ENCODE measurements around the gene GPBP1L1.
"Not testable (repeated sequence)": the region's sequence is repeated elsewhere in the genome, so short reads cannot be mapped to it uniquely, and the experiment has no call there.

Gene GPBP1L1

DNA sequence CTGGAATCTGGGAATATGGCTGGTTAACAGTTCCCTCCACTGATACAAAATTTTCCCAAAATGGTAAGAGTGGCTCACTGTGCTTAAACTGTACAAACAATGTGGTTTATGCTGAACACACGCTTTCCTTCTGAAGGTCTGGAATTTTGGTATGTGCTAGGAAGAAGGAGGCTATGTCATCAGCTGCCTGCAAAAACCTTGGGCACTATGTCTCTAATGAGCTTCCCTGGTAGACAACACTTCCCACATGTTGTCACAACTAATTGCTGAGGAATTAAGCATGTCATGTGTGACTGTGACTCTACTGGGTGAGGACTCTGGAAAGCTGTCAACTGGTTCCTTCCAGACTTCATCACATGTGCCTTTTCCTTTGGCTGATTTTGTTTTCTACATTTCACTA lies 34.9 kb upstream of the GPBP1L1 start:
- Histone ChIP-seq H3K9me3 (ENCODE audit: insufficient read depth, low read length) (peaks cover 2% of the 10 kb centered on the region; the same call in 1 of the 2 replicates), H3K36me3 (ENCODE audit: insufficient read depth, insufficient read length, low read length) (peaks cover 3% of the 10 kb centered on the region), H3K4me1 (ENCODE audit: insufficient read depth, insufficient read length) (peaks cover 2% of the 10 kb centered on the region), H3K4me3 (ENCODE audit: insufficient read length, low read depth) (no peak overlapping the region), H3K9ac (ENCODE audit: insufficient read length, low read depth) (no peak overlapping the region), H3K27me3 (ENCODE audit: insufficient read depth, insufficient read length) (no peaks in the 10 kb centered on the region)
- DNase-seq (ENCODE audit: low read depth, low spot score), result no peak
- TF ChIP-seq ZNF274 (IDR thresholded peaks at IDR 0.05; ENCODE audit: low read depth, low read length) (no peak), YY1 (IDR thresholded peaks at IDR 0.05; ENCODE audit: insufficient read depth, insufficient read length) (no peak), SUZ12 (IDR thresholded peaks at IDR 0.05; ENCODE audit: extremely low read depth, insufficient read depth, insufficient read length) (no peak)

DNA sequence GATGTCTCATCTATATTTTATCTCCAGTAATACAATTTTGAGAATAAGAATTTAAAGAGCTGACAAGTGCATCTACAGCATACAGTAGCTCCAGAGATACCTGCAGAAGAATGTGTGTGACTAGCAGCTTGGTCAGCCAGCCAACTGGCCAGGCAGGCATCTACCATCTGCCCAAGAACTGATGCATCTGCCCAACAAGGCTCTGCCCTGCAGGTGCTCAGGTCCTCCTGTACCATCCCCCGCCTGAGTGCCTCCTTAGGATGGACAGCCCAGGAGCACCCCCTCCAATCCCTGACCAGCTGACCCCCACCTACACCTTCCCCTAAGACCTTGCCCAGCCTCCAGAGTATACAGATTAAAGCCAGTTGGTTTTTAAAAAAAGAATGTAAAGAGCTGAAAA lies 32.0 kb upstream of the GPBP1L1 start:
- no peak for DNase-seq (ENCODE audit: low read depth, low spot score)
- no peaks in the 10 kb centered on the region for H3K27me3 ChIP-seq (ENCODE audit: insufficient read depth, insufficient read length)
- peaks cover 2% of the 10 kb centered on the region for H3K4me1 ChIP-seq (ENCODE audit: insufficient read depth, insufficient read length)
- no peak overlapping the region for H3K9ac ChIP-seq (ENCODE audit: insufficient read length, low read depth)
- peaks cover 8% of the 10 kb centered on the region for H3K36me3 ChIP-seq (ENCODE audit: insufficient read depth, insufficient read length, low read length)
- H3K4me3 ChIP-seq (ENCODE audit: insufficient read length, low read depth), result no peak overlapping the region
- no peaks in the 10 kb centered on the region for H3K9me3 ChIP-seq (ENCODE audit: insufficient read depth, low read length)
- no peak for TF ChIP-seq YY1 (IDR thresholded peaks at IDR 0.05; ENCODE audit: insufficient read depth, insufficient read length)
- no peak for TF ChIP-seq ZNF274 (IDR thresholded peaks at IDR 0.05; ENCODE audit: low read depth, low read length)
- TF ChIP-seq SUZ12 (IDR thresholded peaks at IDR 0.05; ENCODE audit: extremely low read depth, insufficient read depth, insufficient read length), result no peak

DNA sequence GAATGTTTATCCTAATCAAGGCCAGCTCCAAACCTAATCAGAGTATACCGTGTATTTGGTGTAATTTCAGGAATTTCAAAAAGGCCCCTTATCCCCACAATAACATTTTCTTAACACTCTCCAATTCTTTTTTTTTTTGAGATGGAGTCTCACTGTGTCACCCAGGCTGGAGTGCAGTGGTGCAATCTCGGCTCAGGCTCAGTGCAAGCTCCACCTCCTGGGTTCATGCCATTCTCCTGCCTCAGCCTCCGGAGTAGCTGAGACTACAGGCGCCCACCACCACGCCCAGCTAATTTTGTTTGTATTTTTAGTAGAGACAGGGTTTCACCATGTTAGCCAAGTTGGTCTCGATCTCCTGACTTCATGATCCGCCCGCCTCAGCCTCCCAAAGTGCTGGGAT lies 31.1 kb upstream of the GPBP1L1 start:
- H3K36me3 ChIP-seq (ENCODE audit: insufficient read depth, insufficient read length, low read length); H3K9ac ChIP-seq (ENCODE audit: insufficient read length, low read depth); DNase-seq (ENCODE audit: low read depth, low spot score); H3K4me1 ChIP-seq (ENCODE audit: insufficient read depth, insufficient read length); H3K4me3 ChIP-seq (ENCODE audit: insufficient read length, low read depth); H3K9me3 ChIP-seq (ENCODE audit: insufficient read depth, low read length); H3K27me3 ChIP-seq (ENCODE audit: insufficient read depth, insufficient read length): not testable (repeated sequence)

DNA sequence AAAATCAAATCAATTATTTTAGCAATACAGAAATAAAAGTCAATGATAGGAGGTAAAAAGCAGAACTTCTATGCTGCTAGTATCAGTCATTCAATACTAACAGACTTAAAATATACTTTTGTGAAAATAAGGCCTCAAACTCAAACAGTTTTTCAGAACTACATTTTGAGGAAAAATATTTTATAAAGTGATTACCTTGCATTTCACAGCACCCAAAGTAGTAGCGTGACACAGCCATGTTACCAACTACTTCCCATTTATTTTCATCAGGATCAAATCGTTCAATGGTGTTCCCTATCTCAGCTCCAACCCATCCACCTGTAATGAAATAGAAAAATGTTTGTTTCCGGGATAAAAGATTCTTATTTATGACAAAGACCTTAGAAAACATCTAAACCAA lies 30.4 kb upstream of the GPBP1L1 start:
- no peak overlapping the region for H3K4me3 ChIP-seq (ENCODE audit: insufficient read length, low read depth)
- no peaks in the 10 kb centered on the region for H3K27me3 ChIP-seq (ENCODE audit: insufficient read depth, insufficient read length)
- peaks cover 2% of the 10 kb centered on the region for H3K4me1 ChIP-seq (ENCODE audit: insufficient read depth, insufficient read length)
- no peak overlapping the region for H3K9ac ChIP-seq (ENCODE audit: insufficient read length, low read depth)
- peaks cover 10% of the 10 kb centered on the region for H3K36me3 ChIP-seq (ENCODE audit: insufficient read depth, insufficient read length, low read length)
- TF ChIP-seq SUZ12 (IDR thresholded peaks at IDR 0.05; ENCODE audit: extremely low read depth, insufficient read depth, insufficient read length), result no peak
- TF ChIP-seq YY1 (IDR thresholded peaks at IDR 0.05; ENCODE audit: insufficient read depth, insufficient read length), result no peak
- no peak for TF ChIP-seq ZNF274 (IDR thresholded peaks at IDR 0.05; ENCODE audit: low read depth, low read length)
- no peak for DNase-seq (ENCODE audit: low read depth, low spot score)
- no peaks in the 10 kb centered on the region for H3K9me3 ChIP-seq (ENCODE audit: insufficient read depth, low read length)

DNA sequence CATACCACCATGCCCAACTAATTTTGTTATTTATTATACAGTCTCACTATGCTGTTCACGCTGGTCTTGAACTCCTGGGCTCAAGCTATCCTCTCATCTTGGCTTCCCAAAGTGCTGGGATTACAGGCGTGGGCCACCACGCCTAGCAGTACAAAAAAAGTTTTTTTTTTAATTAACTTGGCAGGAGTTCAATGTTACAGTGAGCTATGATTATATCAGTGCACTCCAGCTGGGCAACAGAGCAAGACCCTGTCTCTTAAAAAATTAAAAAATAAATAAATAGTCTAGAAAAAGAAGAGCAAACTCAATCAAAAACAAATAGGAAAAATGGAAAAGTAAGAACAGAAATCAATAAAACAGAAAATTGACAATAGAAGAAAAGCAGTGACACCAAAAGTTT lies 27.4 kb upstream of the GPBP1L1 start:
- Histone ChIP-seq H3K4me3 (ENCODE audit: insufficient read length, low read depth) (no peak overlapping the region), H3K9ac (ENCODE audit: insufficient read length, low read depth) (no peak overlapping the region), H3K4me1 (ENCODE audit: insufficient read depth, insufficient read length) (peaks cover 2% of the 10 kb centered on the region), H3K27me3 (ENCODE audit: insufficient read depth, insufficient read length) (no peaks in the 10 kb centered on the region), H3K9me3 (ENCODE audit: insufficient read depth, low read length) (peaks cover under 1% of the 10 kb centered on the region; the same call in 1 of the 2 replicates), H3K36me3 (ENCODE audit: insufficient read depth, insufficient read length, low read length) (peaks cover 13% of the 10 kb centered on the region)
- no peak for DNase-seq (ENCODE audit: low read depth, low spot score)
- TF ChIP-seq ZNF274 (IDR thresholded peaks at IDR 0.05; ENCODE audit: low read depth, low read length) (no peak), YY1 (IDR thresholded peaks at IDR 0.05; ENCODE audit: insufficient read depth, insufficient read length) (no peak), SUZ12 (IDR thresholded peaks at IDR 0.05; ENCODE audit: extremely low read depth, insufficient read depth, insufficient read length) (no peak)

DNA sequence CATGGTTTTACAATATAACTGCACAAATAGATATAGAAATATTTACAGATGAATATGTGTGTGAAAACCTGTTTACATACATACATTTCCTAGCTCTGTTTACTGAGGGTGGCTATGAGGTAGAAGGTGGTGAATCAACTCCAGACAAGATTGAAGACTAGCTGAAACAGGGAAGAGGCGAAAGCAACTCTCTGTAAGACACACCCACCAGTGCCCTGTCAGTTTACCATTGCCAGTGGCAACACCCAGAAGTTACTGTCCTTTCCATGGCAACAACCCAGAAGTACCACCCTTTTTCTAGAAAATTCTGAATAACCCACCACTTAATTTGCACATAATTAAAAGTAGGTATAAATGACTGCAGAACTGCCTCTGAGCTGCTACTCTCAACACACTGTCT lies 18.3 kb upstream of the GPBP1L1 start:
- Histone ChIP-seq H3K4me1 (ENCODE audit: insufficient read depth, insufficient read length) (no peaks in the 10 kb centered on the region), H3K9me3 (ENCODE audit: insufficient read depth, low read length) (peaks cover 5% of the 10 kb centered on the region; the same call in 1 of the 2 replicates), H3K9ac (ENCODE audit: insufficient read length, low read depth) (no peak overlapping the region), H3K36me3 (ENCODE audit: insufficient read depth, insufficient read length, low read length) (peaks cover 10% of the 10 kb centered on the region), H3K27me3 (ENCODE audit: insufficient read depth, insufficient read length) (no peaks in the 10 kb centered on the region), H3K4me3 (ENCODE audit: insufficient read length, low read depth) (no peak overlapping the region)
- no peak for TF ChIP-seq ZNF274 (IDR thresholded peaks at IDR 0.05; ENCODE audit: low read depth, low read length)
- TF ChIP-seq YY1 (IDR thresholded peaks at IDR 0.05; ENCODE audit: insufficient read depth, insufficient read length), result no peak
- TF ChIP-seq SUZ12 (IDR thresholded peaks at IDR 0.05; ENCODE audit: extremely low read depth, insufficient read depth, insufficient read length), result no peak
- no peak for DNase-seq (ENCODE audit: low read depth, low spot score)

DNA sequence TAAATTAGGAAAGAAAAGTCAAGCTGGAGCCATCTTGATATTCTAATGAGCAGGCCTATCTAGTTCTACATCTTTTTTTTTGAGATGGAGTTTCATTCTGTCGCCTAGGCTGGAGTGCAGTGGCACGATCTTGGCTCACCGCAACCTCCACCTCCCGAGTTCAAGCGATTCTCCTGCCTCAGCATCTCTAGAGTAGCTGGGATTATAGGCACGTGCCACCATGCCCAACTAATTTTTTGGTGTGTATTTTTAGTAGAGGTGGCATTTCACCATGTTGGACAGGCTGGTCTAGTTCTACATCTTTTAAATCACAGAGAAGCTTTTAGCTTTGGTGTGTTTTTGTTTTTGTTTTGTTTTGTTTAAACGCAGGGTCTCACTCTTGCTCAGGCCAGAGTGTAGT lies 8.5 kb upstream of the GPBP1L1 start:
- TF ChIP-seq SUZ12 (IDR thresholded peaks at IDR 0.05; ENCODE audit: extremely low read depth, insufficient read depth, insufficient read length) (no peak), ZNF274 (IDR thresholded peaks at IDR 0.05; ENCODE audit: low read depth, low read length) (no peak), YY1 (IDR thresholded peaks at IDR 0.05; ENCODE audit: insufficient read depth, insufficient read length) (no peak)
- H3K36me3 ChIP-seq (ENCODE audit: insufficient read depth, insufficient read length, low read length), result peaks cover 77% of the 10 kb centered on the region
- no peak overlapping the region for H3K9ac ChIP-seq (ENCODE audit: insufficient read length, low read depth)

DNA sequence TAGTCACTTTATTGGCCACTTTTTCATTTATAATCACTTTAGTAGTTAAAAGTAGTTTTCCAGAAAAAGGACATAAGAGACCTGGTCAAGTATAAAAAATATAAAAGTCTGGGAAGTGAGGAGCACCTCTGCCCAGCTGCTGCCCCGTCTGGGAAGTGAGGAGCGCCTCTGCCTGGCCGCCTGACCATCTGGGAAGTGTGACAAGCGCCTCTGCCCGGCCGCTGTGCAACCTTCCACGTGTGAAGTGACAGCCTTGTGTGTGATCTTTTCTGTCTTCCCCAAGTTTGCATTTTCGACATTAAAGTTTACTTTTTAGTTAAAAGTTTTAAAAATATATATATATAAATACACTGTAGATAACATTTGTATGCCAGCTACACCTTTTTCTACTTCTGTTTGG lies 7.5 kb upstream of the GPBP1L1 start:
- H3K9ac ChIP-seq (ENCODE audit: insufficient read length, low read depth); DNase-seq (ENCODE audit: low read depth, low spot score); H3K9me3 ChIP-seq (ENCODE audit: insufficient read depth, low read length); H3K27me3 ChIP-seq (ENCODE audit: insufficient read depth, insufficient read length); H3K4me1 ChIP-seq (ENCODE audit: insufficient read depth, insufficient read length); H3K4me3 ChIP-seq (ENCODE audit: insufficient read length, low read depth): not testable (repeated sequence)
- H3K36me3 ChIP-seq (ENCODE audit: insufficient read depth, insufficient read length, low read length), result peaks cover 83% of the 10 kb centered on the region

More for the DNA sequence above, 8.5 kb upstream of the GPBP1L1 start:
- H3K9me3 ChIP-seq (ENCODE audit: insufficient read depth, low read length), result no peaks in the 10 kb centered on the region
- DNase-seq (ENCODE audit: low read depth, low spot score), result no peak
- no peaks in the 10 kb centered on the region for H3K27me3 ChIP-seq (ENCODE audit: insufficient read depth, insufficient read length)
- H3K4me3 ChIP-seq (ENCODE audit: insufficient read length, low read depth), result no peak overlapping the region
- H3K4me1 ChIP-seq (ENCODE audit: insufficient read depth, insufficient read length), result no peaks in the 10 kb centered on the region
